Prostate gland (tissue), 2 donors: ENCODE data around the gene SPINK1. TPM values are rescaled to one million over a fixed set of nuclear protein-coding genes. Genes with fewer than 3 reads are reported as not detected.

Experiments
- DNase-seq: peaks from one replicate; pipeline ENCODE4 v3.0.0-alpha.2; 2019; ENCODE audit warnings: low spot score
- H3K27ac ChIP-seq, 2 donors: fragments of 200-600 bp; sonication (generic); 2 replicates each; pipeline ENCODE4 v1.5.1; 2017 to 2019
- H3K27me3 ChIP-seq: fragments of 200-600 bp; sonication (generic); replicated peaks from 2 replicates; pipeline ENCODE4 v1.5.1; 2019; ENCODE audit not compliant: insufficient read depth
- H3K36me3 ChIP-seq, 2 donors: fragments of 200-600 bp; sonication (generic); 1 replicate in 1 of 2; 2 replicates in 1 of 2; pipeline versions ENCODE4 v1.5.1 to v1.8.1; 2017 to 2019
- H3K4me1 ChIP-seq: fragments of 200-600 bp; sonication (generic); replicated peaks from 2 replicates; pipeline ENCODE4 v1.5.1; 2019
- H3K4me3 ChIP-seq, 2 donors: fragments of 200-600 bp; sonication (generic); 2 replicates each; pipeline ENCODE4 v1.5.1; 2017 to 2019
- H3K9me3 ChIP-seq: fragments of 200-600 bp; sonication (generic); 2 replicates; pipeline ENCODE4 v1.5.1; 2017
- CTCF ChIP-seq, 4 experiments: fragments of 200-600 bp in 2 of 4; fragments of 450-650 bp in 2 of 4; sonication (generic) in 2 of 4; IDR thresholded peaks; 1 replicate in 3 of 4; 2 replicates in 1 of 4; pipeline ENCODE4 v1.5.1; 2016 to 2019; ENCODE audit warnings: antibody characterized with exemption in 4 of 4, mild to moderate bottlenecking in 2 of 4, moderate library complexity in 2 of 4
- POLR2A ChIP-seq: fragments of 450-650 bp; IDR thresholded peaks from one replicate; pipeline ENCODE4 v1.6.1; 2016; ENCODE audit warnings: antibody characterized with exemption, mild to moderate bottlenecking
- POLR2AphosphoS5 ChIP-seq: sonication (generic); formaldehyde crosslinking; IDR thresholded peaks from one replicate; pipeline ENCODE4 v1.6.1; 2017; ENCODE audit warnings: antibody characterized with exemption
- WGBS: methylation state at CpG from one replicate; pipeline ENCODE4 v1.1.5; 2018; 5-methylcytosine and 5-hydroxymethylcytosine counted together
- intact Hi-C: fragments of 100-400 bp; cut with DNase I; formaldehyde crosslinking; loops from one replicate; pipeline ENCODE4 v1.14.2; 2022
- total RNA-seq, 2 donors: library from RNA; depleted of rRNA; stranded (reverse); fragments of >200 nt; gene quantifications; one replicate each; pipeline ENCODE4 v1.1.0, GENCODE V29; 2016

SPINK1 gene
- total RNA-seq, 2 donors from 2014 or later = 3.7 TPM; not detected in 1

GRCh38 chr5:147857302-147858129 is 26.0 kb upstream of the SPINK1 start:
- TF ChIP-seq CTCF (IDR thresholded peaks at IDR 0.05) (peak; percentile 50 to 75 (median 70)), POLR2AphosphoS5 (no peak), POLR2A (no peak)
- Histone ChIP-seq H3K27me3 (no peaks in the 10 kb centered on the region), H3K27ac (no peak overlapping the region), H3K4me1 (no peaks in the 10 kb centered on the region), H3K36me3 (no peaks in the 10 kb centered on the region), H3K9me3 (no peaks in the 10 kb centered on the region), H3K4me3 (no peak overlapping the region)
- WGBS = 1% methylated on average over 2 of the region's 2 CpGs
- DNase-seq = peak; percentile 65
- intact Hi-C loops = no loop called here

- no peak overlapping the region for H3K27ac ChIP-seq
- H3K27me3 ChIP-seq = no peaks in the 10 kb centered on the region
- no peak overlapping the region for H3K4me3 ChIP-seq
- no peaks in the 10 kb centered on the region for H3K4me1 ChIP-seq
- no peak for DNase-seq
- TF ChIP-seq POLR2AphosphoS5 (no peak), CTCF (IDR thresholded peaks at IDR 0.05) (no peak), POLR2A (no peak)
- no peaks in the 10 kb centered on the region for H3K36me3 ChIP-seq
- intact Hi-C loops = no loop called here
- H3K9me3 ChIP-seq = no peaks in the 10 kb centered on the region
These were observed 25.3 kb upstream of the SPINK1 start for GRCh38 chr5:147856801-147857200.

GRCh38 chr5:147855774-147856069 is 24.3 kb upstream of the SPINK1 start:
- intact Hi-C loops = no loop called here
- no peaks in the 10 kb centered on the region for H3K27me3 ChIP-seq
- H3K36me3 ChIP-seq = no peaks in the 10 kb centered on the region
- no peak for DNase-seq
- no peaks in the 10 kb centered on the region for H3K4me1 ChIP-seq
- no peak for TF ChIP-seq POLR2A
- TF ChIP-seq CTCF (IDR thresholded peaks at IDR 0.05) = no peak
- no peak for TF ChIP-seq POLR2AphosphoS5
- no peak overlapping the region for H3K4me3 ChIP-seq
- no peaks in the 10 kb centered on the region for H3K9me3 ChIP-seq
- no peak overlapping the region for H3K27ac ChIP-seq
- WGBS = 51% methylated on average over 4 of the region's 4 CpGs

- no peaks in the 10 kb centered on the region for H3K36me3 ChIP-seq
- DNase-seq = no peak
- no peaks in the 10 kb centered on the region for H3K4me1 ChIP-seq
- no peak overlapping the region for H3K4me3 ChIP-seq
- TF ChIP-seq POLR2AphosphoS5 (no peak), POLR2A (no peak), CTCF (IDR thresholded peaks at IDR 0.05) (no peak)
- no peak overlapping the region for H3K27ac ChIP-seq
- WGBS = 75% methylated on average over 11 of the region's 11 CpGs
- H3K27me3 ChIP-seq = no peaks in the 10 kb centered on the region
- intact Hi-C loops = no loop called here
- H3K9me3 ChIP-seq = no peaks in the 10 kb centered on the region
These were observed 23.7 kb upstream of the SPINK1 start for GRCh38 chr5:147854894-147855773.
